ENCODE data around the gene KRTAP27-1. TPM values are rescaled to one million over a fixed set of nuclear protein-coding genes. Genes with fewer than 3 reads are reported as not detected.

Gene KRTAP27-1, protein sequence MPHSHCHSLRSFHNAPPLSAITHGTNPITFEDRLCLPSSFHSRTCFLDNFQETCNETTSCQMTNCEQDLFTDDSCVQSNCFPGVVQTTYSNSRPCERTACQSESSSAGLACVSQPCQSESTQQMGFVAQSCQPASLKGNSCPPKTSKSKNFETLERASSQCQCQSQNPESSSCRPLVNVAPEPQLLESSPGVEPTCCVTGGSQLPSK
- not detected for polyA plus RNA-seq (ENCODE audit: insufficient read length in 4 of 4)

DNA sequence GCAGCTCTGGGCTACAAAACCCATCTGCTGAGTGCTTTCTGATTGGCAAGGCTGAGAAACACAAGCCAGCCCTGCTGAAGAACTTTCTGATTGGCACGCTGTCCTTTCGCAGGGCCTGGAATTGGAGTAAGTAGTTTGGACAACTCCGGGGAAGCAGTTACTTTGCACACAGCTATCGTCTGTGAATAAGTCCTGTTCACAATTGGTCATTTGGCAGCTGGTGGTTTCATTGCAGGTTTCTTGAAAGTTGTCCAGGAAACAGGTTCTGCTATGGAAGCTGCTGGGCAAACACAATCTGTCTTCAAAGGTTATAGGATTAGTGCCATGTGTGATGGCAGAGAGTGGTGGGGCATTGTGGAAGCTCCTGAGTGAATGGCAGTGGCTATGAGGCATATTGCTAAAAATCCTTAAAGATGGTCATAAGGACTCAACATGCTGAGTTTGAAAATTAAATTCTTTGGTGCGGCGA, at the start of gene KRTAP27-1:
TSS of gene KRTAP27-1 (minus strand) at position 419 of the 469 bp plus-strand sequence. CDS start at position 393, 26 bp downstream.
- no peak for DNase-seq (ENCODE audit: low read depth in 4 of 4, low spot score in 3 of 4)

- DNase-seq (ENCODE audit: low read depth in 4 of 4, low spot score in 3 of 4) = no peak
Measured at GRCh38 chr21:30382201-30382600, 44.7 kb upstream of the KRTAP27-1 start.

DNA sequence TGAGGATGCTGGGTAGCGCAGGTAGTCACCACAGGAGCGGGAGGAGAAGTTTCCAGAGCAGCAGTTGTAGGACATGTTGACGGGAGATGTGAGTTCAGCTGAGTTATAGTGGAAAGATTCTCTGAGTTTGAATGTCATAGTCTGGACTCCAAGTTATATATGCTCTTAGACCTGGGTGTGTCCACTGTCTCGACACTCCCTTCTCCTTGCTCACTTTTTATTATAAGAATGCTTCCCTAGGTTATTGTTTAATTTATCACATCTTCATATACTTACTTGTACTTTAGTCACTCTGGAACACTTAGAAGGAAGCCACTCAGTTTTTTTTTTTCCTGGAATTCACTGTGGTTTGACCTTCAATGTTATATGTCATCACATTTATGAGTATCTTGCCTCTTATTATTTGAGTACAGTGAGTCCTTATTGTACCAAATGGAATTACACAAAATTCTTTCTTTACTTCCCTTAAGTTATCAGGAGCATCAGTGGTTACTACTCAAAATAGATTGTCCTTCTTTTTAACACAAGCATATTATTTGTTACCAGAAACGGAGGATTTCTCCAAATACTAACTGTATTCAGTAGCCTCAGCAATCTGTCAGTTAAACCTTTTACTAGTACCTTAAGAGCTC, 34.8 kb upstream of the KRTAP27-1 start, which contains the start of gene KRTAP13-2:
TSS of gene KRTAP13-2 (minus strand) at position 133 of the 632 bp plus-strand sequence. CDS start at position 75, 58 bp downstream.
- no peak for DNase-seq (ENCODE audit: low read depth in 4 of 4, low spot score in 3 of 4)

GRCh38 chr21:30355906-30356305, 18.4 kb upstream of the KRTAP27-1 start:
- DNase-seq (ENCODE audit: low read depth in 4 of 4, low spot score in 3 of 4) = no peak

- no peak for DNase-seq (ENCODE audit: low read depth in 4 of 4, low spot score in 3 of 4)
Measured at GRCh38 chr21:30354308-30355005, 17.0 kb upstream of the KRTAP27-1 start.

DNA sequence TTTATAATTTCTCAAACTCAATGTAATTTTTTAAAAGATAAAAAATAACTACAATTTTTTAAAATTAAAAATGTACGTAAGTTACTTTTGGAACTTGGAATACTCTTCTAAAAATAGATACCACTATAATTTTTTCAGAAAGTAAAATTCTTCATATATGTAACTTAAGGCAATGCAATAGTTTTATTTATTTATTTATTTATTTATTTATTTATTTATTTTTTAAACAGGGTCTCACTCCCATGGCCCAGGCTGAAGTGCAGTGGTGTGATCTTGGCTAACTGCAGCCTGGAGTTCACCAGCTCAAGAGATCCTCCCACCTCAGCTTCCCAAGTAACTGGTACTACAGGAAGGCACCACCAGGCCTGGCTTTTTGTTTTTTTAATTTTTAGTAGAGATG, 14.0 kb upstream of the KRTAP27-1 start:
- DNase-seq (ENCODE audit: low read depth in 4 of 4, low spot score in 3 of 4) = no peak

GRCh38 chr21:30349572-30349971, 12.1 kb upstream of the KRTAP27-1 start:
- no peak for DNase-seq (ENCODE audit: low read depth in 4 of 4, low spot score in 3 of 4)

GRCh38 chr21:30348506-30348905, 11.0 kb upstream of the KRTAP27-1 start, which contains the start of gene KRTAP23-1:
Gene KRTAP23-1, minus strand, starts transcription at chr21:30348606. Its CDS starts 0 bp downstream, at chr21:30348606.
- no peak for DNase-seq (ENCODE audit: low read depth in 4 of 4, low spot score in 3 of 4)

DNA sequence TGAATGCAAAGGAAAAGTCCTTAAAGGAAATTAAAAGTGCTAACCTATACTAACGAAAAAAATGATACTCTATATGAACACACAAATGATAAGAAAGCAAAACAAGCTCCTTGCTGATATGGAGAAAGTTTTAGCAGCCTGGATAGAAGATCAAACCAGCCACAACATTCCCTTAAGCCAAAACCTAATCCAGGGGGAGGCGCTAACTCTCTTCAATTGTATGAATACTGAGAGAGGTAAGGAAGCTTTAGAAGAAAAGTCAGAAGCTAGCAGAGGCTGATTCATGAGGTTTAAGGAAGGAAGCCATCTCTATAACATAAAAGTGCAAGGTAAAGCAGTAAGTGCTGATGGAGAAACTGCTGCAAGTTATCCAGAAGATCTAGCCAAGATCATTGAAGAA, 7.5 kb upstream of the KRTAP27-1 start:
- DNase-seq (ENCODE audit: low read depth in 4 of 4, low spot score in 3 of 4) = no peak

GRCh38 chr21:30340714-30341573, 3.5 kb upstream of the KRTAP27-1 start:
- peak; percentile 12 to 27 (median 15) for DNase-seq (ENCODE audit: low read depth in 4 of 4, low spot score in 3 of 4)

- no peak for DNase-seq (ENCODE audit: low read depth in 4 of 4, low spot score in 3 of 4)
Measured at GRCh38 chr21:30338717-30339116, 1.2 kb upstream of the KRTAP27-1 start.

GRCh38 chr21:30337772-30338171, 278 bp upstream of the KRTAP27-1 start:
- no peak for DNase-seq (ENCODE audit: low read depth in 4 of 4, low spot score in 3 of 4)

DNA sequence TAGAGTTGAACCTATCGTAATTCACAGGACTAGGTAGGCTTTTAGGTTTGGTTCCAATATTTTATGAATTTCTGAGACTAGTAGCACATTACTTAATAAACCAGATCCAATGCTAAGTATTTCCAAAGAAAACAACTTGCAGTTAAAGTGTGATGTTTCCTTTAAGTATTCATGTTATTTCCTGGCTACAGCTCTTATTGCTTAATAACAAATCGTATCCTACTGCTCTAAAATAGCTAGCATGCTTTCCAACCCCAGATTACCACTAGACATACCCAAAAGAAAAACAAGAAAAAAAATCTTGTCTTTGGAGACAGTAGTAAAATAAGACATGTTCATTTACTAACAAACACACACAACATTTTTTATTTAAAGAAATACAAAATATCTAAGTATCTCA, 898 bp downstream of the KRTAP27-1 start:
- no peak for DNase-seq (ENCODE audit: low read depth in 4 of 4, low spot score in 3 of 4)

GRCh38 chr21:30333736-30334135, 3.8 kb downstream of the KRTAP27-1 start:
- no peak for DNase-seq (ENCODE audit: low read depth in 4 of 4, low spot score in 3 of 4)

- no peak for DNase-seq (ENCODE audit: low read depth in 4 of 4, low spot score in 3 of 4)
Measured at GRCh38 chr21:30332681-30333080, 4.8 kb downstream of the KRTAP27-1 start.

DNA sequence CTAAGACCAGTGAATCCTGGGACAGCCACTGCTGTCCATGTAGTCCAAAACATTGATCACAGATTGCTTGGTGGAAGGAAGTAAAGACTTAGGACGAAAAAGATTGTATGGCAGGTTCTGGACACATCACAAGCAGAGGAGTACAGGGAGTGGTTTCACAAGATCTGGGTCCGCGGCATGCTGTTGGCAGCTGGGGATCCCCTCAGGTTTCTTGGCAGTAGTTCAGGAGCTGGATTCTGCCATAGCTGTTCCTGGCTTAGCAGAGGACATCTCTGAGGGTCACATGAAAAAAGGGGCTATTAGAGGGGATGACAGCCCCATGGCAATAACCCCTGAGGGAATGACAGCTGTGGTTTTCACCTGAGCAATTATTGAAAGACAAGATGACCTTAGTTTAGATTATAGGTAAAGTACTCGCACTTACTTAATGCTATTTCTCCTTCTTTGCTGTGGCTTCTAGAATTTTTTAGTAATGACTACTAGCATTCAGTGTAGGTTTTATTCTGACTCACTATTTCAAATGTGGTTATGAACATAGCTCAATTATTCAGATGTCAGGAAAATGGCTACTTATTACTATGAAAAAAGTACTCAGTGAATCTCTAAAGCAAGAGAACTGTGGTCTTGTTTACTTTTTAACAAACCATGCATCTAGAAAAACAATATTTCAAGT, 8.2 kb downstream of the KRTAP27-1 start:
- DNase-seq (ENCODE audit: low read depth in 4 of 4, low spot score in 3 of 4) = no peak

- DNase-seq (ENCODE audit: low read depth in 4 of 4, low spot score in 3 of 4) = no peak
Measured at GRCh38 chr21:30326390-30326789, 11.1 kb downstream of the KRTAP27-1 start.

DNA sequence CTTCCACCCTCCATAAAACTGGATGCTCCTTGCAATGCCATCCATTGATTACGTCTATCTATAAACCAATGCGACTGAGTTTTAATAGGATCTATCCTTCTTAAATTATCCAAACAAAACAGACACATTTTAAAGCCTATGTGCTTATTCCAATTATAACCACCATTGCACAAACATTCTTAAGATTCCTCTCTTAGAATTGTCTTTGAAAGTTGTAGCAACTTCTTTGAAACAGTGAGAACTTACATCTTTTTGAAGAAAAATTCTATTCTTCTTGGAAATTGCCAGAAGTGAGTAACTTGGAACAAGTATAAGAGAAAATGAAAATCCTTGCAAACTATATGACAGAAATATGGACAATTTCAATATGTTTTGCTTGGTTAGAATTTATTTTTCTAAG, 17.3 kb downstream of the KRTAP27-1 start, which contains the start of gene KRTAP26-1:
TSS of gene KRTAP26-1 (minus strand) at position 101 of the 400 bp plus-strand sequence. CDS start 280 bp downstream, outside the sequence.
- no peak for DNase-seq (ENCODE audit: low read depth in 4 of 4, low spot score in 3 of 4)

DNA sequence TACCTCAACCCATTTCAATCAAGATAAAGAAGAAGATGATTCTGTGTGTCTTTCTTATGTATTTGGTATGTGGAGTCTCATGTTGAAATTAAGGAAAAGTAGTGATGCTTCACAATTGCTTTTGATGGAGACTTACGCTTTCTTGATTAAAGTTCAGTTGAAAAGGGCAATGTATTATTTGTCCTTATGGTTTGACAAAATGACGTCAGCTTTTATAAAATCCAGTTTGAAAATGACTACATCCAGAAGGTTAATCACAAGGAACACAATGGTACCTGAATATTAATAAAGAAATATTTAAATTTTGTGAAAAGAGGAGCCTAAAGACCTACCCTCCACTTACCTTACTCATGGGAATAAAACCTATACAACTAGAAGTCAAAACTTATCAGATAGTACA, 21.8 kb downstream of the KRTAP27-1 start:
- no peak for DNase-seq (ENCODE audit: low read depth in 4 of 4, low spot score in 3 of 4)

GRCh38 chr21:30306884-30307283, 30.6 kb downstream of the KRTAP27-1 start:
- no peak for DNase-seq (ENCODE audit: low read depth in 4 of 4, low spot score in 3 of 4)
